ENCODE measurements around the gene FER1L5.

DNA sequence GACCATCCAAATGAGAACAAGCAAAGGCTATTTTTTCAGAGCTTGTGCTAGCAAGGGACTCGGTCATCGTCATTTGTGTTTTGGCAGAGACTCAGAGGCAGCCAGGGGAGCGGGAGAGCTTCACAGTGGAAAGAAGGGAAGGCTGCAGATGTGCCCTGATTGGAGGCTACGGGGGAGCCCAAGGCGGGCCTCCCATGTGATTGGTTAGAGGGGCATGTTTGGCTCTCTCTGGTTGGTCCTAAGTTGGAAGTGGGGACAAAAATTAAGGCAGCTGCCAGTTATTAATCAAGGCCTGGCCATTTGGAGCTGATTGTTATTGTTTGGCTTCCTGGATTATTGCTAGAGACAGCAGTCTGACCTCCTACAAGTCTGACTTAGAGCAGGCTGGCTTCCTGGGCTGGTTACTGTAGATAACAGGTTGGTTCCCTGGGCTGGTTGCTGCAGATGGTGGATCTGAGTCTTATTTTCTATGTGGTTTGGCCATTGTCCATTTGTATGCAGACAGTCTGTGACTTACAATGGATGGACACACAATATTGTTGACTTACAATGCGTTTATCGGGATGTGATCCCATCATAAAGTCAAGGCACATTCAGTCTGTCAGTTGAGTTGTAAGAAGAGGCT lies 5.9 kb downstream of the FER1L5 start:
- TF ChIP-seq, protein P1, sequence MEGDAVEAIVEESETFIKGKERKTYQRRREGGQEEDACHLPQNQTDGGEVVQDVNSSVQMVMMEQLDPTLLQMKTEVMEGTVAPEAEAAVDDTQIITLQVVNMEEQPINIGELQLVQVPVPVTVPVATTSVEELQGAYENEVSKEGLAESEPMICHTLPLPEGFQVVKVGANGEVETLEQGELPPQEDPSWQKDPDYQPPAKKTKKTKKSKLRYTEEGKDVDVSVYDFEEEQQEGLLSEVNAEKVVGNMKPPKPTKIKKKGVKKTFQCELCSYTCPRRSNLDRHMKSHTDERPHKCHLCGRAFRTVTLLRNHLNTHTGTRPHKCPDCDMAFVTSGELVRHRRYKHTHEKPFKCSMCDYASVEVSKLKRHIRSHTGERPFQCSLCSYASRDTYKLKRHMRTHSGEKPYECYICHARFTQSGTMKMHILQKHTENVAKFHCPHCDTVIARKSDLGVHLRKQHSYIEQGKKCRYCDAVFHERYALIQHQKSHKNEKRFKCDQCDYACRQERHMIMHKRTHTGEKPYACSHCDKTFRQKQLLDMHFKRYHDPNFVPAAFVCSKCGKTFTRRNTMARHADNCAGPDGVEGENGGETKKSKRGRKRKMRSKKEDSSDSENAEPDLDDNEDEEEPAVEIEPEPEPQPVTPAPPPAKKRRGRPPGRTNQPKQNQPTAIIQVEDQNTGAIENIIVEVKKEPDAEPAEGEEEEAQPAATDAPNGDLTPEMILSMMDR (IDR thresholded peaks at IDR 0.05), result no peak
- TF ChIP-seq EZH2 (IDR thresholded peaks at IDR 0.05; ENCODE audit: borderline replicate concordance, insufficient read depth, low read depth, low read length, poor library complexity, severe bottlenecking), result no peak
